Neural progenitor cell (in vitro differentiated cells): ENCODE measurements around the gene NUDT8. TPM values are rescaled to one million over a fixed set of nuclear protein-coding genes. Genes with fewer than 3 reads are reported as not detected.

Experiments
- DNase-seq: peaks from one replicate; pipeline ENCODE4 v3.0.0-alpha.2; 2016; ENCODE audit warnings: low spot score
- H2AFZ ChIP-seq: fragments of 200-600 bp; sonication (generic); replicated peaks from 2 replicates; pipeline ENCODE4 v1.6.1; 2016; ENCODE audit warnings: antibody characterized with exemption
- H3F3A ChIP-seq: fragments of 200-600 bp; sonication (generic); 2 replicates; pipeline ENCODE4 v1.6.1; 2016; ENCODE audit warnings: antibody characterized with exemption, low read depth
- H3K27ac ChIP-seq: fragments of 200-600 bp; sonication (generic); 2 replicates; pipeline ENCODE4 v1.5.1; 2016; ENCODE audit warnings: mild to moderate bottlenecking
- H3K27me3 ChIP-seq: fragments of 200-600 bp; sonication (generic); 2 replicates; pipeline ENCODE4 v1.6.1; 2016; ENCODE audit warnings: mild to moderate bottlenecking, moderate library complexity
- H3K36me3 ChIP-seq: fragments of 200-600 bp; sonication (generic); 2 replicates; pipeline ENCODE4 v1.5.1; 2016
- H3K4me1 ChIP-seq: fragments of 200-600 bp; sonication (generic); 2 replicates; pipeline ENCODE4 v1.6.1; 2016; ENCODE audit warnings: mixed run types
- H3K4me2 ChIP-seq: fragments of 200-600 bp; sonication (generic); 2 replicates; pipeline ENCODE4 v1.6.1; 2016
- H3K4me3 ChIP-seq: fragments of 200-600 bp; sonication (generic); 2 replicates; pipeline ENCODE4 v1.5.1; 2016
- H3K79me2 ChIP-seq: fragments of 200-600 bp; sonication (generic); 2 replicates; pipeline ENCODE4 v1.6.1; 2016; ENCODE audit warnings: low read depth
- H3K9ac ChIP-seq: fragments of 200-600 bp; sonication (generic); 2 replicates; pipeline ENCODE4 v1.6.1; 2016
- H3K9me3 ChIP-seq: fragments of 200-600 bp; sonication (generic); 2 replicates; pipeline ENCODE4 v1.5.1; 2016; ENCODE audit warnings: low read depth
- H4K20me1 ChIP-seq: fragments of 200-600 bp; sonication (generic); 2 replicates; pipeline ENCODE4 v1.6.1; 2016; ENCODE audit warnings: low read depth
- H3K27ac Mint-ChIP-seq: 3 replicates; pipeline ENCODE4 v1.8.0; 2021; ENCODE audit warnings: mixed read lengths
- H3K27me3 Mint-ChIP-seq: 2 replicates; pipeline ENCODE4 v1.8.0; 2022; ENCODE audit warnings: low read depth, mild to moderate bottlenecking, inconsistent platforms, moderate library complexity, mixed read lengths; ENCODE audit not compliant: insufficient read depth
- H3K36me3 Mint-ChIP-seq: 3 replicates; pipeline ENCODE4 v1.8.0; 2021; ENCODE audit warnings: mixed read lengths
- H3K4me1 Mint-ChIP-seq: 3 replicates; pipeline ENCODE4 v1.8.0; 2021; ENCODE audit warnings: mixed read lengths
- H3K4me3 Mint-ChIP-seq: 3 replicates; pipeline ENCODE4 v1.8.0; 2021; ENCODE audit warnings: mild to moderate bottlenecking, moderate library complexity, mixed read lengths
- H3K9me3 Mint-ChIP-seq: 3 replicates; pipeline ENCODE4 v1.8.0; 2020; ENCODE audit warnings: mixed read lengths
- CTCF ChIP-seq: fragments of 200-600 bp; sonication (generic); IDR thresholded peaks from 2 replicates; pipeline ENCODE4 v1.5.1; 2017; ENCODE audit warnings: antibody characterized with exemption, mild to moderate bottlenecking
- EZH2 ChIP-seq: fragments of 200-600 bp; sonication (generic); IDR thresholded peaks from 2 replicates; pipeline ENCODE4 v1.6.1; 2017; ENCODE audit warnings: antibody characterized with exemption, mild to moderate bottlenecking, moderate library complexity
- EZH2phosphoT487 ChIP-seq: fragments of 200-600 bp; sonication (generic); IDR thresholded peaks from 2 replicates; pipeline ENCODE4 v1.6.1; 2017; ENCODE audit warnings: antibody characterized with exemption
- total RNA-seq: library from RNA; depleted of rRNA; stranded (reverse); fragments of >200 nt; gene quantifications from 2 replicates; pipeline ENCODE4 v1.2.3, GENCODE V29; 2015; ENCODE audit warnings: low replicate concordance

The NUDT8 gene
- total RNA-seq, 1 donor from 2014 or later: 1.6 TPM

DNA sequence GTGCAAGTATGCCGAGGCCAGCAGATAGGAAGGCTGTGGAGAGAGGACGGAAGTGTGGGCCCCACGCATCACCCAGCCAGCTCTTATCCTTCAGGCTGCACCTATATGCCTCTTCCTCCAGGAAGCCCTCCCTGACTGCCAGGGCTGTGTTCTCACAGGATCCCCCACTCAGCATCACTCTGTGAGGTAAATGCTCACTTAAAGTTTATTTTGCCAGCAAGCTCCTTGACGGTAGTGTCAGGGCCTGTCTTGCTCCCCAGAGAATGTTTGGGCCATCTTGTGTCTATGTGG lies 5.4 kb upstream of the NUDT8 start:
- DNase-seq: no peak
- Mint-ChIP-seq H3K27ac (no peak overlapping the region), H3K4me3 (peak overlapping the region; percentile 24), H3K36me3 (no peaks in the 10 kb centered on the region), H3K4me1 (peaks cover 16% of the 10 kb centered on the region), H3K9me3 (peaks cover 2% of the 10 kb centered on the region), H3K27me3 (peaks cover 11% of the 10 kb centered on the region)
- H3K4me1 ChIP-seq: peaks cover 9% of the 10 kb centered on the region
- peaks cover 10% of the 10 kb centered on the region for H3F3A ChIP-seq
- H4K20me1 ChIP-seq: no peaks in the 10 kb centered on the region
- H3K4me2 ChIP-seq: no peak overlapping the region
- no peak overlapping the region for H2AFZ ChIP-seq
- no peak overlapping the region for H3K27ac ChIP-seq
- H3K9me3 ChIP-seq: no peaks in the 10 kb centered on the region
- no peaks in the 10 kb centered on the region for H3K36me3 ChIP-seq
- H3K79me2 ChIP-seq: no peaks in the 10 kb centered on the region
- TF ChIP-seq EZH2 (no peak), CTCF (no peak), EZH2phosphoT487 (no peak)
- H3K9ac ChIP-seq: no peak overlapping the region
- H3K4me3 ChIP-seq: no peak overlapping the region
- peaks cover 15% of the 10 kb centered on the region for H3K27me3 ChIP-seq

- no peaks in the 10 kb centered on the region for H3K79me2 ChIP-seq
- no peak overlapping the region for H3K27ac ChIP-seq
- peaks cover 13% of the 10 kb centered on the region for H3F3A ChIP-seq
- Mint-ChIP-seq H3K4me3 (no peak overlapping the region), H3K9me3 (peaks cover 2% of the 10 kb centered on the region), H3K27me3 (peaks cover 10% of the 10 kb centered on the region), H3K27ac (no peak overlapping the region), H3K4me1 (peaks cover 14% of the 10 kb centered on the region), H3K36me3 (no peaks in the 10 kb centered on the region)
- no peaks in the 10 kb centered on the region for H4K20me1 ChIP-seq
- H3K9ac ChIP-seq: no peak overlapping the region
- no peaks in the 10 kb centered on the region for H3K36me3 ChIP-seq
- H3K4me3 ChIP-seq: no peak overlapping the region
- no peaks in the 10 kb centered on the region for H3K9me3 ChIP-seq
- no peak for TF ChIP-seq EZH2
- no peak for TF ChIP-seq EZH2phosphoT487
- TF ChIP-seq CTCF: no peak
- no peak for DNase-seq
- peaks cover 8% of the 10 kb centered on the region for H3K4me1 ChIP-seq
- H2AFZ ChIP-seq: no peak overlapping the region
- peaks cover 9% of the 10 kb centered on the region for H3K27me3 ChIP-seq
- H3K4me2 ChIP-seq: no peak overlapping the region
Observed at GRCh38 chr11:67634366-67635230, 4.9 kb upstream of the NUDT8 start.

DNA sequence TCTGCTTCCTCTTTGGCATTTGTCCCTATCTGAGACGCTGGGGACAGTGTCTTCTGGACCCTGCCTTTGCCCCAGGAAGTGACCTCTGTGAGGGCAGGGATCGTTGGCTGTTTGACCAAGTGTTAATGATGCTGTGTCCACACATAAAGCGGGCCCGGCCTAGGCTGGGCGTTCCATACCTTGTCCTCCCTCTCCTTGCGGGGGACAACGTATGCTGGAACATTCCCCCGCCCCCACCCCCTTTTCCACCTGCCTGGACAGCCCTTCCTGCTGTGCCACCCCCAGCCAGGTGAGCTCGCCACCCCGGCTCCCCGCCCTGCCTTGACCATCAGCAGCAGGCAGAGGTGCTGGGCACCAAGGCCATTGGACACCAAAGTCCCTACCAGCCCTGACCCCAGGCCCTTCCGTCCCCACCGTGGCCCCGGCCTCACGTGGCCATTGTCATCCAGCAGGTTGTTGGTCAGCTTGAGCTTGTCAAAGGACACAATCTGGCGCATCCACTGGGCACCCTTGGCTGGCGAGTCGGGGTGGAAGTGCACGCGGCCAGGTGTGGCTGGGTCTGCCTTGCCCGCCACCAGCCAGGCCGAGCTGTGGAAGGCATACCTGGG lies 4.1 kb upstream of the NUDT8 start:
- Histone ChIP-seq H3K4me2 (no peak overlapping the region), H3K79me2 (no peaks in the 10 kb centered on the region), H3K4me1 (peaks cover 8% of the 10 kb centered on the region), H3F3A (peaks cover 20% of the 10 kb centered on the region), H3K27me3 (peaks cover 2% of the 10 kb centered on the region), H2AFZ (no peak overlapping the region), H3K9ac (no peak overlapping the region), H3K9me3 (no peaks in the 10 kb centered on the region), H4K20me1 (no peaks in the 10 kb centered on the region), H3K4me3 (no peak overlapping the region), H3K36me3 (no peaks in the 10 kb centered on the region), H3K27ac (no peak overlapping the region)
- DNase-seq: no peak
- Mint-ChIP-seq H3K4me1 (peaks cover 14% of the 10 kb centered on the region), H3K27ac (no peak overlapping the region), H3K4me3 (no peak overlapping the region), H3K9me3 (peaks cover 2% of the 10 kb centered on the region), H3K27me3 (peaks cover 6% of the 10 kb centered on the region), H3K36me3 (no peaks in the 10 kb centered on the region)
- TF ChIP-seq EZH2: no peak
- TF ChIP-seq CTCF: no peak
- TF ChIP-seq EZH2phosphoT487: no peak
